NCI-H460 (cell line): ENCODE results near the gene IGFN1. TPM values are rescaled to one million over a fixed set of nuclear protein-coding genes. Genes with fewer than 3 reads are reported as not detected.
"Not testable (repeated sequence)": the region's sequence is repeated elsewhere in the genome, so short reads cannot be mapped to it uniquely, and the experiment has no call there.

Source experiments
- DNase-seq: peaks from one replicate; pipeline ENCODE4 v3.0.0-alpha.2; 2016; ENCODE audit warnings: low read depth; ENCODE audit errors: extremely low read depth
- total RNA-seq: library from RNA; depleted of rRNA; stranded (reverse); fragments of >200 nt; shearing (Covaris generic); gene quantifications from 2 replicates; pipeline ENCODE4 v1.2.3, GENCODE V29; 2014

Gene IGFN1
- total RNA-seq, 1 experiment from 2014 or later = 2.2 TPM

- no peak for DNase-seq
These were observed 32.7 kb upstream of the IGFN1 start for GRCh38 chr1:201157949-201158348.

GRCh38 chr1:201163036-201163435, 27.6 kb upstream of the IGFN1 start:
- not testable (repeated sequence) for DNase-seq

GRCh38 chr1:201163707-201164106, 26.9 kb upstream of the IGFN1 start:
- no peak for DNase-seq

- DNase-seq = no peak
These were observed 26.0 kb upstream of the IGFN1 start for GRCh38 chr1:201164645-201165044.

- no peak for DNase-seq
These were observed 23.3 kb upstream of the IGFN1 start for GRCh38 chr1:201167041-201167991.

GRCh38 chr1:201169203-201169602, 21.4 kb upstream of the IGFN1 start:
- no peak for DNase-seq

GRCh38 chr1:201169971-201170532, 20.6 kb upstream of the IGFN1 start:
- no peak for DNase-seq

GRCh38 chr1:201170533-201171062, 20.0 kb upstream of the IGFN1 start:
- DNase-seq = peak; percentile 99

- peak; percentile 97 for DNase-seq
These were observed 19.3 kb upstream of the IGFN1 start for GRCh38 chr1:201171063-201172036.

- peak; percentile 77 for DNase-seq
These were observed 18.3 kb upstream of the IGFN1 start for GRCh38 chr1:201172326-201172725.

GRCh38 chr1:201172999-201173610, 17.5 kb upstream of the IGFN1 start:
- DNase-seq = peak; percentile 48

GRCh38 chr1:201173736-201174135, 16.9 kb upstream of the IGFN1 start:
- no peak for DNase-seq

GRCh38 chr1:201175820-201176500, 14.7 kb upstream of the IGFN1 start:
- DNase-seq = no peak

- DNase-seq = no peak
These were observed 13.7 kb upstream of the IGFN1 start for GRCh38 chr1:201176940-201177339.

- no peak for DNase-seq
These were observed 11.9 kb upstream of the IGFN1 start for GRCh38 chr1:201178718-201179117.

- no peak for DNase-seq
These were observed 10.5 kb upstream of the IGFN1 start for GRCh38 chr1:201180141-201180540.

GRCh38 chr1:201180901-201181300, 9.7 kb upstream of the IGFN1 start:
- DNase-seq = no peak

- DNase-seq = no peak
These were observed 9.3 kb upstream of the IGFN1 start for GRCh38 chr1:201181323-201181722.

GRCh38 chr1:201181726-201182125, 8.9 kb upstream of the IGFN1 start:
- DNase-seq = no peak

- DNase-seq = no peak
These were observed 7.4 kb upstream of the IGFN1 start for GRCh38 chr1:201183209-201183608.
